HCT116 (cell line): Measurements from ENCODE around the gene ZNF318. TPM values are rescaled to one million over a fixed set of nuclear protein-coding genes. Genes with fewer than 3 reads are reported as not detected.

Experiments
- ATAC-seq: fragments of 200-7000 bp; cut with Tn5 transposase; 2 replicates; pipeline ENCODE4 v1.9.1; 2020; ENCODE audit warnings: mild to moderate bottlenecking, moderate library complexity
- BruUV-seq: library from RNA; stranded (reverse); fragments of 400-500 nt; replicated peaks from 2 replicates; lab custom pipeline; 2021; lab: Mats Ljungman, UMichigan
- CTCF ChIA-PET: fragments of 300-600 bp; sonication (Branson Sonifier 250); formaldehyde crosslinking; loops from one replicate; lab custom pipeline; 2021; ENCODE audit warnings: antibody characterized with exemption; lab: Charles Lee
- POLR2A ChIA-PET: fragments of 300-600, 350-600 bp; sonication (Branson Sonifier 250); formaldehyde crosslinking; loops from one replicate; lab custom pipeline; 2021; ENCODE audit warnings: antibody characterized with exemption; lab: Charles Lee
- RAD21 ChIA-PET, 2 experiments: fragments of 300-600 bp; sonication (Branson Sonifier 250); formaldehyde crosslinking; loops; one replicate each; lab custom pipeline; 2023; ENCODE audit warnings: low total read pairs in 2 of 2; ENCODE audit not compliant: uncharacterized antibody in 2 of 2, unreplicated experiment in 2 of 2, low non-redundant PET in 1 of 2; lab: Charles Lee
- DNase-seq: peaks from one replicate; pipeline ENCODE4 v3.0.0-alpha.2; 2010; ENCODE audit warnings: low read depth, low spot score
- H2AFZ ChIP-seq: fragments of 200-600 bp; shearing (Covaris generic), sonication (generic); 2 replicates; pipeline ENCODE4 v1.6.1; 2017; ENCODE audit warnings: low read depth, mixed run types, mixed read lengths, antibody characterized with exemption, low read length; ENCODE audit not compliant: poor library complexity, severe bottlenecking
- H3K27ac ChIP-seq: 2 replicates; pipeline ENCODE4 v1.5.1; 2012; ENCODE audit warnings: low read depth, low read length
- H3K27me3 ChIP-seq: fragments of 200-600 bp; sonication (generic); 2 replicates; pipeline ENCODE4 v1.6.1; 2016; ENCODE audit warnings: mixed run types, low read length, mixed read lengths; ENCODE audit not compliant: insufficient read depth
- H3K36me3 ChIP-seq, 2 experiments: fragments of 200-500 bp in 1 of 2; fragments of 200-600 bp in 1 of 2; sonication (Bioruptor generic) in 1 of 2; sonication (generic) in 1 of 2; 2 replicates each; pipeline versions ENCODE4 v1.5.1 to v1.6.1; 2014 to 2016; ENCODE audit warnings: low read length in 2 of 2, inconsistent platforms in 1 of 2, mixed read lengths in 1 of 2, mixed run types in 1 of 2; ENCODE audit not compliant: insufficient read depth in 2 of 2, control insufficient read depth in 1 of 2
- H3K4me1 ChIP-seq, 2 experiments: fragments of 200-600 bp in 1 of 2; sonication (generic) in 1 of 2; 2 replicates each; pipeline versions ENCODE4 v1.5.1 to v1.6.1; 2012 to 2017; ENCODE audit warnings: low read length in 2 of 2, inconsistent platforms in 1 of 2, mild to moderate bottlenecking in 1 of 2, mixed read lengths in 1 of 2, mixed run types in 1 of 2, moderate library complexity in 1 of 2; ENCODE audit not compliant: insufficient read depth in 2 of 2, control insufficient read depth in 1 of 2
- H3K4me2 ChIP-seq: fragments of 200-600 bp; sonication (generic); 2 replicates; pipeline ENCODE4 v1.6.1; 2017; ENCODE audit warnings: mixed run types, low read length, mixed read lengths
- H3K4me3 ChIP-seq, 2 experiments: fragments of 200-600 bp in 1 of 2; sonication (generic) in 1 of 2; replicated peaks in 1 of 2; 2 replicates each; pipeline ENCODE4 v1.5.1; 2011 to 2016; ENCODE audit warnings: low read length in 2 of 2, control low read depth in 1 of 2, low read depth in 1 of 2, mild to moderate bottlenecking in 1 of 2, mixed read lengths in 1 of 2, mixed run types in 1 of 2
- H3K79me2 ChIP-seq: fragments of 200-600 bp; sonication (generic); 2 replicates; pipeline ENCODE4 v1.6.1; 2017; ENCODE audit warnings: mild to moderate bottlenecking, mixed run types, low read length, moderate library complexity, mixed read lengths; ENCODE audit not compliant: insufficient read depth
- H3K9ac ChIP-seq: fragments of 200-600 bp; sonication (generic); 2 replicates; pipeline ENCODE4 v1.6.1; 2016; ENCODE audit warnings: low read length, mixed read lengths
- H3K9me2 ChIP-seq: fragments of 200-600 bp; sonication (generic), shearing (Covaris generic); 2 replicates; pipeline ENCODE4 v1.6.1; 2017; ENCODE audit warnings: mixed run types, mild to moderate bottlenecking, moderate library complexity; ENCODE audit not compliant: insufficient read depth
- H3K9me3 ChIP-seq, 2 experiments: fragments of 200-500 bp in 1 of 2; fragments of 200-600 bp in 1 of 2; sonication (Bioruptor generic) in 1 of 2; sonication (generic) in 1 of 2; 2 replicates each; pipeline ENCODE4 v1.6.1; 2014 to 2017; ENCODE audit warnings: low read length in 2 of 2, mixed read lengths in 2 of 2, inconsistent platforms in 1 of 2, low read depth in 1 of 2, mild to moderate bottlenecking in 1 of 2, mixed run types in 1 of 2, moderate library complexity in 1 of 2; ENCODE audit not compliant: control insufficient read depth in 1 of 2, insufficient read depth in 1 of 2
- H4K20me1 ChIP-seq: fragments of 200-600 bp; sonication (generic), shearing (Covaris generic); 2 replicates; pipeline ENCODE4 v1.6.1; 2017; ENCODE audit warnings: mixed run types, mild to moderate bottlenecking, moderate library complexity; ENCODE audit not compliant: insufficient read depth
- CBX3 ChIP-seq: IDR thresholded peaks from 2 replicates; pipeline ENCODE4 v1.6.1; 2012; ENCODE audit warnings: low read depth
- CEBPB ChIP-seq: IDR thresholded peaks from 2 replicates; pipeline ENCODE4 v1.6.1; 2012; ENCODE audit warnings: low read depth
- EGR1 ChIP-seq: IDR thresholded peaks from 2 replicates; pipeline ENCODE4 v1.6.1; 2012; ENCODE audit warnings: low read depth
- ELF1 ChIP-seq: IDR thresholded peaks from 2 replicates; pipeline ENCODE4 v1.6.1; 2012; ENCODE audit warnings: low read depth, borderline replicate concordance
- JUND ChIP-seq: IDR thresholded peaks from 2 replicates; pipeline ENCODE4 v1.6.1; 2012
- MAX ChIP-seq: IDR thresholded peaks from 2 replicates; pipeline ENCODE4 v1.6.1; 2012
- RAD21 ChIP-seq: IDR thresholded peaks from 2 replicates; pipeline ENCODE4 v1.6.1; 2012; ENCODE audit warnings: low read depth, mild to moderate bottlenecking
- REST ChIP-seq: IDR thresholded peaks from 2 replicates; pipeline ENCODE4 v1.6.1; 2012; ENCODE audit warnings: low read depth
- SIN3A ChIP-seq: IDR thresholded peaks from 2 replicates; pipeline ENCODE4 v1.6.1; 2012; ENCODE audit warnings: low read depth
- SRF ChIP-seq: IDR thresholded peaks from 2 replicates; pipeline ENCODE4 v1.6.1; 2012; ENCODE audit warnings: low read depth
- TCF7L2 ChIP-seq: IDR thresholded peaks from 2 replicates; pipeline ENCODE4 v1.7.0; 2011; ENCODE audit warnings: borderline replicate concordance, inconsistent platforms; ENCODE audit not compliant: insufficient read depth, insufficient read length; ENCODE audit errors: extremely low read depth
- YY1 ChIP-seq: IDR thresholded peaks from 2 replicates; pipeline ENCODE4 v1.6.1; 2011; ENCODE audit warnings: low read length, low read depth, moderate library complexity, mild to moderate bottlenecking; ENCODE audit not compliant: insufficient replicate concordance; ENCODE audit errors: extremely low read depth
- intact Hi-C: fragments of 100-400 bp; cut with micrococcal nuclease; formaldehyde crosslinking; loops from 2 replicates; pipeline ENCODE4 v1.10.0; 2022
- total RNA-seq: library from RNA; stranded (reverse); gene quantifications from one replicate; pipeline ENCODE4 v1.2.1, GENCODE V29; 2021; ENCODE audit not compliant: unreplicated experiment

ZNF318 gene
- total RNA-seq, 1 experiment from 2014 or later = 15.2 TPM

- ATAC-seq (no peak), DNase-seq (no peak)
- ChIA-PET CTCF (no interaction called here), POLR2A (no interaction called here), RAD21 (no interaction called here)
- no peak for TF ChIP-seq TCF7L2
- Histone ChIP-seq H3K4me1 (peaks cover 0 to 8% of the 10 kb centered on the region in 2 experiments; a peak in 2 of 4 replicates), H3K9me2 (no peaks in the 10 kb centered on the region), H3K79me2 (no peaks in the 10 kb centered on the region), H3K4me2 (no peak overlapping the region), H3K36me3 (no peaks in the 10 kb centered on the region), H3K27ac (no peak overlapping the region), H2AFZ (no peak overlapping the region), H3K4me3 (no peak overlapping the region), H3K9ac (no peak overlapping the region), H3K27me3 (no peaks in the 10 kb centered on the region), H4K20me1 (no peaks in the 10 kb centered on the region), H3K9me3 (no peaks in the 10 kb centered on the region)
- no TSS peak for BruUV-seq
- intact Hi-C loops = no loop called here
Observed at GRCh38 chr6:43325876-43326275, 43.6 kb downstream of the ZNF318 start.

- TF ChIP-seq ELF1 (no peak), RAD21 (no peak), TCF7L2 (no peak), CBX3 (no peak), SIN3A (no peak), REST (no peak), YY1 (no peak), MAX (no peak), JUND (no peak), SRF (no peak), CEBPB (no peak), EGR1 (no peak)
- TF ChIP-seq, all 23 proteins: peak for 0
- Histone ChIP-seq H3K9me3 (no peaks in the 10 kb centered on the region), H3K9ac (no peak overlapping the region), H4K20me1 (no peaks in the 10 kb centered on the region), H3K79me2 (no peaks in the 10 kb centered on the region), H2AFZ (no peak overlapping the region), H3K27me3 (no peaks in the 10 kb centered on the region), H3K4me2 (no peak overlapping the region), H3K27ac (no peak overlapping the region), H3K36me3 (no peaks in the 10 kb centered on the region), H3K4me3 (no peak overlapping the region), H3K9me2 (no peaks in the 10 kb centered on the region), H3K4me1 (no peaks in the 10 kb centered on the region)
- BruUV-seq = no TSS peak
- intact Hi-C loops = no loop called here
- DNase-seq = no peak
- ChIA-PET POLR2A (no interaction called here), RAD21 (no interaction called here), CTCF (no interaction called here)
- no peak for ATAC-seq
Observed at GRCh38 chr6:43318011-43318410, 51.4 kb downstream of the ZNF318 start.
